Measurements from ENCODE around the gene RAET1E.
A peak's percentile ranks its signal among the peaks of the same experiment; 100 is the strongest.
"Not testable (repeated sequence)": the region's sequence is repeated elsewhere in the genome, so short reads cannot be mapped to it uniquely, and the experiment has no call there.

The RAET1E gene

GRCh38 chr6:149897855-149898744 lies at the start of gene RAET1E:
TSS of gene RAET1E (minus strand) at chr6:149898113. CDS start at chr6:149890901, 7,212 bp downstream.
- no peak for DNase-seq (ENCODE audit: low read depth in 2 of 2)

DNA sequence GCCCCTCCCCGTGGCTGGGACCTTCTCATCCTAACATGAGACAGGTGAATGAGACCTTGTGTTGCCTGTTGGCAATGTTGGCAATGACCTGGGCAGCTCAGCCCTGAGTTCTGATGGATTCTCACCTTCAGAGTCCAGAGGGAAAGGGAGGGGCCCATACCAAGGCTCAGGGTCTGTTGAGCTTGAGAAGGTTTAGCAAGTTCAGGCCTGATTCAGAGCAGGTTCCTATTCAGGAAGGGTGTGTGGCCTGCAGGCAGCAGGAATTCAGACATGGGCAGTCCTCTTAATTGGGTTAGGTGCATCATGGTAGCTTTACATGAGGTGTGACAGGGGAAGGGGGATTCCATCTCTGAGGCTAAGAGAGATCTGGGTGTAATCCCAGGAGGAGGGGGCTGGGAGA lies 49.6 kb upstream of the RAET1E start:
- not testable (repeated sequence) for DNase-seq (ENCODE audit: low read depth in 2 of 2)

DNA sequence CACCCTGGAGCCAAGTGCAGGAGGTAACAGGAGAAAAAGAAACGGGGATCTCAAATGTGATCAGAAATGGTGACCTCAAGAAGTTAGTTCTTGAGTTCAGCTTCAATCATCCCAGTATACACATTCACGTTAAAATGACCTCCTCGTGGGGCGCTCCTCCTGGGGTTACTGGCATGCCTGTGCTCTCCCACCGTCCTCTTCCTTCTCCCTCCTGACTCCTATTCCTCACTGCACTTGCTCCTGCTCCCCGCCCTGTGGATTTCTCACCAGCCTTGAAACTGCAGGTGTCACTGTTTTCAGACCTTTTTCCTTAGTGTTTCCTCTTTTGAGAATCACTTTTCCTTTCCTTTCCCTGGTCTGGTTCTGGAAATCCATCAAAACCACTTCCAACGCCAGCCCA lies 48.7 kb upstream of the RAET1E start:
- DNase-seq (ENCODE audit: low read depth in 2 of 2): not testable (repeated sequence)

DNA sequence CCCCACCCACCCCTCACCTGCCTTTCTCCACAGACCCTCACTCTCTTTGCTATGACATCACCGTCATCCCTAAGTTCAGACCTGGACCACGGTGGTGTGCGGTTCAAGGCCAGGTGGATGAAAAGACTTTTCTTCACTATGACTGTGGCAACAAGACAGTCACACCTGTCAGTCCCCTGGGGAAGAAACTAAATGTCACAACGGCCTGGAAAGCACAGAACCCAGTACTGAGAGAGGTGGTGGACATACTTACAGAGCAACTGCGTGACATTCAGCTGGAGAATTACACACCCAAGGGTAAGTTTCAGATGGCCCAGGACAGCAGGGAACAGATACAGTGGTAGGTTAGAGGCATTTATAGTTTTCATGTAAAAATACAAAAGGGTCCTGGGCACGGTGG lies 47.4 kb upstream of the RAET1E start:
- DNase-seq (ENCODE audit: low read depth in 2 of 2): not testable (repeated sequence)

DNA sequence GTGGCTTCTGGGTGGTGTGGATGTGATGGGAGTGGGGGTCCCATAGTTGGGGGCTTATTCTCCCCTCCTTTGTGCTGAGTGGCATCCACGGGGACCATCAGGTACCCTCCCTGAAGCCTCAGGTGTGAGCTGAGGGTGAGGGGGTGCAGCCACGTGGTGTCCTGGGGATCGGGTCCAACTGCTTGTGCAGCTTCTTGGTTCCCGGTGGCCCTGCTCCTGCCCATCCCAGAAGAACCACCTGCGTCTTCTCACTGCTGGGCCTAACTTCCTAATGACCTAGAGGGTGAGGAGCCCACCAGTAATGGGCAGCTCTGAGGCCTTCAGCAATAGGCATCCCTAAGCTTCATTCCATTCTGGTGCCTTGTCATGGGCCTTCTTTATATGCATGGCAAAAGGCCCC lies 45.4 kb upstream of the RAET1E start:
- DNase-seq (ENCODE audit: low read depth in 2 of 2): not testable (repeated sequence)

- DNase-seq (ENCODE audit: low read depth in 2 of 2): no peak
Observed at GRCh38 chr6:149942461-149942829, 44.5 kb upstream of the RAET1E start.

GRCh38 chr6:149941583-149942460 lies 43.9 kb upstream of the RAET1E start, which contains the start of gene ULBP2:
TSS of gene ULBP2 (plus strand) at chr6:149942014. CDS start at chr6:149942073, 59 bp downstream.
- DNase-seq (ENCODE audit: low read depth in 2 of 2): peak; percentile 73 to 77

DNA sequence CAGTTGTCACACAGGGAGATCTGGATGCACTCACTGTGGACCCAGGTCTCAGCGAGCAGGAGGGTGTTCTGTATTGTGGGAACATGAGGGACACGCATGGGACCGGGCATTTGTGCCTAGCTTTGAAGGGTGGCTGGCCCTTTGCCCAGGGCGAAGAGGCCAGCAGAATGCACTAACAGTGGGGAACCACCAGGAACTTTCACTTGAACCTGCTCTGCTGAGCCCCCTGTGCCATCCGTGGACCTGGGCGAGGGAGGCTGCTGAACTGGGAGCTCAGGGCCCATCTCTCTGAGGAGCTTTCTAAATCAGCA lies 42.7 kb upstream of the RAET1E start:
- no peak for DNase-seq (ENCODE audit: low read depth in 2 of 2)

DNA sequence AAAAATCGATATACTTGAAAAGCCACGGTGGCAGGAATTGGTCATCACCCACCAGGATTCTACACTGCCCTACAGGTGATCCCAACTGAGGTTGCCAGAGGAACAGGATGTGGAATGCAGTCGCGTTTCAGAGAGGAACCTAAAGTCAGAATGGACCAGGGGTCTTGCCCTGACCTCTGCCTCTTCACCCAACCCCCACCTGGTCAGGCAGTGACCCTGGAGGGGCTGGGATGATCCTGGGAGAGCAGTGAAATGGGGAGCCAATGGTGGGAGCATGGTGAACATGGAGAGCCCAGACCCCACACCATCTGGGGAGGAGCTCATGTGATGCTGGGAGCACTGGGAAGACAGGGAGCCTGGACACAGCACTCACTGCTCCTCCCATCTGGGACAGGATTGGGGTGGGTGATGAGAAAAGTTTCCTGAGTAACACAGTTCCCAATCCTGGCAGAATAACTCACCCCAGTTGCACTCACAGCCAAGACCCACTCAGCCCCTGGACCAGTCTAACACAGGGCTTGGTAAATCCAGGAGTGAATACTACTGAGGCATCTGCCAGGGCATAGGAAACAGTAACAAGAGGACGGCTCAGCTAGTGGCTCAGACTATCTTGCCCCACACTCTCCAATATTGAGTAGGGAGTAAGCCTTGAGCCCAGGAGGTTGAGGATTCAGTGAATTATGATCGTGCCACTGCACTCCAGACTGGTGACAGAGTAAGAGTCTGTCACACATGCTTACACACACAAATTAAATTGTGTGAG lies 42.2 kb upstream of the RAET1E start:
- DNase-seq (ENCODE audit: low read depth in 2 of 2): no peak

DNA sequence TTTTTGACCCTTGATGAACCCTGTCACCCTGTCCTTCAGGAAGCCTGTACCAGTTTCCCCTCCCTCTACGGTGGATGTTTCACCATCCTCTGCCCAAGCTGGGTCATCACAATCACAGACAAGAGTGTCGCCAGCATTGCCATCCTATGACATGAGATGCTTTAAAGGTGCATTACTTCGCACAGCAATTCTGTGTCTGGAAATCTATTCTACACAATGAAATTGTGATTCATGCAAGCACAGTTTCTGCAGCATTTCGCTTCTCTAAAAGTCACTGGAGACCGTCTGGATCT lies 41.4 kb upstream of the RAET1E start:
- DNase-seq (ENCODE audit: low read depth in 2 of 2): no peak

DNA sequence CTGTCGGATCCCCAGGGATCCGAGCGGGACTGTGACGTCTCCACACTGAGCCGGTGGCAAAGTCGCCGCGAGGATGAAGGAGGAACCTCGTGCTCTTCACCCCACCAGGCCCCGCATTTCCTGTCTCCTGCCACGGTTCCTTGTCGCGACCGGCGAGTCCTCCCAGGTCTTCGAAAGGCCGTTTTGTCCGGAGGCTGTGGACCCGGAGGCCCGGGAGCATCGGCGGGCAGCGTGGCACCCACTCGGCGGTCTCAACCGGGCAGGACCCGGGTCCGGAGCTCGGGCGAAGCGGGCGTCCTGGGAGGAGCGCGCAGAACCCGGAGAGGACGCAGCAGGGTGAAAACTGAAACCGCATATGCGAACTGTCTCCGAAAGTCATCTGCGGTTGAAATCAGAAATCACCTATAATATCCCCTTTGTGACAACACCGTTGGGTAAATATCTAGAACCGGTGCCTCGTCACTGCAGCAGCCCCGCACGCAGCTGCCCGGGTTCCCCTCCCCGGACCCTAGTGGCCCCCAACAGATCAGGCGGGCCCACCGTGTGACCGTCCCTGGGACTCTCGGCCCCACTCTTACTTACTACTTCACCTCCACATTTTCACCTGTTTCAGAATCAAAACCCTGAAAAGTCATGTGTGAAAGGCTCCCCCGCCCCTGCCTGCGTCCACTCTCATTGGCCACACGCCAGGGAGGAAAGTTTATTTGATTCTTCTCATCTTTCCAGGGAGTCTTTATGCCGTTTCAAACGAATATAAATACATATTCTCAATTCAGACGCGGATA lies 40.9 kb upstream of the RAET1E start:
- DNase-seq (ENCODE audit: low read depth in 2 of 2): no peak

DNA sequence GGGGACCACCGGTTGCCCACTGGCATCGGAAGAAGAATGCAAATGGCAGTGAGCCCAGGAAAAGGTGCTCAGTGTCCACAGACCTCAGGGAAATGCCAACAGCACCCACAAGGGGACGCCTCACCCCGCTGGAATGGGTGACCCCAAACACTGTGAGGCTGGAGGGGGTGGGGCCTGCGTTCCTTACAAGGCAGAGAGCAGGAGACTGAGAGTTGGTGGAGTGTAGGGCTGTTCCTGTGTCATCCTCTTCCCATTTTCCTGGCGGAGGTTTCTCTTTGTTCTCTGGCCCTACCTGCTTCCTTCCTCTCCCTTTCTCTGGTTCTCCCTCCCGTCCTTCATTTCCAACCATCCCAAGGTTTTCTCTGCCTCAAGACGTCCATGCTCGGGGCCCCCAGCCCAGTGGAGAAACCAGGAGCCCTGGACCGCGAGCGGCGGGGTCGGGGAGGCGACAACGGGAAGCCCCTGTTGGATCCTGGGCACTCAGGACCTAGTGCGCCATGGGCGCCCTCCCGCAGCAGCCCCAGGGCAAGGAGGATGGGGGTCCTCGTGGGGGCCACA lies 40.2 kb upstream of the RAET1E start:
- DNase-seq (ENCODE audit: low read depth in 2 of 2): not testable (repeated sequence)

- DNase-seq (ENCODE audit: low read depth in 2 of 2): no peak
Observed at GRCh38 chr6:149936743-149937142, 38.8 kb upstream of the RAET1E start.

DNA sequence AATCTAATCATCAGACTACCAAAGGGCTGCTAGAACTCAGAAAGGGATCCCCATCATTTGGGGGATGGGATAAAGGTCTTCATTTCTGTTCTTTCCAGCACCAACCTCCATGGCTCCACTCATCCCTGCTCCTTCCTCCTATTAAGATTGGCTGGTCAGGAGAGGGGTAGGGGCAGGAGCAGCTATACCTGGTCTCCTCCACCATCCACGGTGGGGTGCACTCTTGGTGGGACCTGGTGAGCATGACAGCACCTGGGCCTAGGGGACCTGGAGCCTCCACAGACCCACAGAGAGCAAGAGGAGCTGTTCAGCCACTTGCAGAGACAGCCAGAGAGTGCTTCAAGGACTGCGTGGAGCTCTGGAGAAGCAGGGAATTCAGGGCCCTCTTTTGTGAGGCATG lies 37.8 kb upstream of the RAET1E start:
- no peak for DNase-seq (ENCODE audit: low read depth in 2 of 2)

GRCh38 chr6:149935246-149935645 lies 37.3 kb upstream of the RAET1E start:
- no peak for DNase-seq (ENCODE audit: low read depth in 2 of 2)

DNA sequence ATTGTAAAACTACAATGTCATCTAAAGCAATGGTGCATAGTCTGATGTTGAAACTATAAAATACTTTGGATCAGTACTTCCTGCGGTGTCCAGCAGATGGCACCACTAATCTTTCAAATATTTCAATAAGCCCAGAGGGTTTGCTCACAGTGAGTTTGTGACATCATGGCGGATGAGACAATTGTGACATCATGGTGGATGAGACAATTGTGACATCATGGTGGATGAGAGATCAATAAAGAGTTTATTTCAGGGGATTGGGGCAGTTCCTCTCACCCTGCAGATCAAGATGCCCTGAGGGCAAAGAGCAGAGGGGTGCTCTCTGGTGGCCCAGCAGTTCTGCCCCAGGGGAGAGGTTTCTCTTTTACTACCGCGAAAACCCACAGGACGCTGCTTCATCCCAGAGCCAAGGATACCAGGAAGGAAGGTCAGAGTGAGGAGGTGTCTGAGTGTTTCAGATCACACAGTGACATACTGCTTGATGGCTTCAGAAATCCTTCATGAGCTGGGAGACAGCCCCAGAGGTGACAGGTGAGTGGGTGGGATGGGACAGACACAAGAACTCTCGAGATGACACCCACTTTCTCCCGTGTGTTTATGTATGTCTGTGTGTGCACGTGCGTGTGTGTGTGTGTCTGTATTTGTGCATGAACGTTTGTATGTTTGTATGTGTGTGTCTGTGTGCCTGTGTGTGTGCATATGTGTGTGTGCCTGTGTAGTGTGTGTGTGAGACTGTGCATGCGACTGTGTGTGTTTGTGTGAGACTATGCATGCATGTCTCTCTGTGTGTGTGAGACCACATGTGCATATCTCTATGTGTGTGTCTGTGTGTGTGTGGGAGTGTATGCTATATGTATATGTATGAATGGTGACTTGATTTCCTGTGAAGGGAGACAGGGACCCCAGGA lies 36.6 kb upstream of the RAET1E start:
- peak; percentile 42 to 49 for DNase-seq (ENCODE audit: low read depth in 2 of 2)

GRCh38 chr6:149933461-149933860 lies 35.5 kb upstream of the RAET1E start:
- DNase-seq (ENCODE audit: low read depth in 2 of 2): no peak

DNA sequence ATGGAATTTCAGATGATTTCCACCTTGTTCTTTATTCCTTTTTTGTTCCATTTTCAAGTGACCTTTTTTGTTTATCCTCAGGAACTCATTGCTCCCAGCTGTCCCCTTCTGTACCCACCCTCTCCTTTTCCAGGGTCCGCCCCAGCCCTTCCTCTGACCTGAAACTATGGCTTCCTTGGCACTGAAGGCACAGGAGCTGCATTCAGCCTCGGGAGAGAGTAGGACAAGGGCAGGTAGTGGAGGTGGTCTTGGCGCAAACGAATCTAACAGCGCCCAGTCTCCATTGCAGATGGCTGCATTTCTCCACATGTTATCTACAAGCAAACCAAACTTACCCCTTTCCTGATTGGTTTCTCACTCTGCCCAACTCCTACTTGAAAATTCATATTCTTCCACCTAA lies 35.1 kb upstream of the RAET1E start:
- DNase-seq (ENCODE audit: low read depth in 2 of 2): no peak

GRCh38 chr6:149931501-149931900 lies 33.6 kb upstream of the RAET1E start:
- no peak for DNase-seq (ENCODE audit: low read depth in 2 of 2)

DNA sequence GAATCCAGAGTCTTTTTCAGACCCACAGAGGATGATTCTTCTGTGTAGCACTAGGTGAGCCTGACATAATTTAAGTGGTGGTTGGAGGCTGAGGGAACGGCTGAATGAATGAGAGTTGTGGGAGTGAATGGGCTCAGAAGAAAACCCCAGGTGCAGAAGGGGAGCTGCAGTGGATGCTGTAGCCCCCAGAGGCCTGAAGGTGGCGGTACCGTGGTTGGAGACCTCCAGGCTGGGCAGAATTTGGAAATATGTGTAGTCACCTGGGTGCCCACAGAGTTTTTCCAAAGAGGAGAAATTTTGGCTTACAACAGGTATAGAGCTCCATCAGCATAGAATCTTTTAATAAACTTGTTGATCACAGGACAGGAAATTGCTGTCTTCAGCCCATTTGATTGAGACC lies 31.5 kb upstream of the RAET1E start:
- no peak for DNase-seq (ENCODE audit: low read depth in 2 of 2)

All from stimulated activated CD4-positive, alpha-beta T cell treated with anti-CD3 and anti-CD28 coated beads, Interleukin-4, amount 100 ng/mL, for 48 hours (primary cell).